Stimulated activated naive CD4-positive, alpha-beta T cell treated with Interleukin-2 at 50 U/mL for 16 hours (primary cell): Measurements from ENCODE around the gene SLC35G3.
"Not testable (repeated sequence)": the region's sequence is repeated elsewhere in the genome, so short reads cannot be mapped to it uniquely, and the experiment has no call there.

Experiments
- DNase-seq: peaks from one replicate; lab custom pipeline; 2025; lab: John Stamatoyannopoulos, UW

Gene SLC35G3

DNA sequence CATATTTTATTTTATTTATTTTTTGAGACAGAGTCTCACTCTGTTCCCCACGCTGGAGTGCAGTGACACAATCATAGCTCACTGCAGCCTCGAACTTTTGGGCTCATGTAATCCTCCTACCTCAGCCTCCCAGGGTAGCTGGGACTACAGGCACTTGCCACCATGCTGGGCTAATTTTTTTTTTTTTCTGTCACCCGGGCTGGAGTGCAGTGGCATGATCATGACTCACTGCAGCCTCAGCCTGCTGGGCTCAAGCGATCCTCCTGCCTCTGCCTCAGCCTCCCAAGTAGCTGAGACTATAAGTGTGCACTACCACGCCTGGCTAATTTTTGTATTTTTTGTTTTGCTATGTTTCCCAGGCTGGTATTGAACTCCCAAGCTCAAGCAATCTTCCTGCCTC is 29.5 kb downstream of the SLC35G3 start:
- DNase-seq = no peak

DNA sequence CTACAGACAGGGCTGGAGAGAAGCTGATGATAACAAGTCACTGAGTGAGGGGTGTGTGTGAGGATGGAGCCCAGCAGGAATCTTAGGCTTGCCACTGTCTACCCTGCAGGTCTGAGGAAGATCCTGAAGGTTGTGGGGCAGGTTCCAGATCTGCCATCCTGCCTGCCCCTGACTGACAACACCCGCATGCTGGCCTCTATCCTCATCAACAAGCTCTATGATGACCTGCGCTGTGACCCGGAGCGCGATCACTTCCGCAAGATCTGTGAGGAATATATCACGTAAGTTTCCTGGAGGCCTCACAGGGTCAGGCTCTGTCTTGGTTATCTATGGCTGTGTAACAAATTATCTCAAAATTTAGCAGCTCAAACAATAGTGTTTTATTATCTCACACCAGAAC is 30.3 kb downstream of the SLC35G3 start:
- no peak for DNase-seq

DNA sequence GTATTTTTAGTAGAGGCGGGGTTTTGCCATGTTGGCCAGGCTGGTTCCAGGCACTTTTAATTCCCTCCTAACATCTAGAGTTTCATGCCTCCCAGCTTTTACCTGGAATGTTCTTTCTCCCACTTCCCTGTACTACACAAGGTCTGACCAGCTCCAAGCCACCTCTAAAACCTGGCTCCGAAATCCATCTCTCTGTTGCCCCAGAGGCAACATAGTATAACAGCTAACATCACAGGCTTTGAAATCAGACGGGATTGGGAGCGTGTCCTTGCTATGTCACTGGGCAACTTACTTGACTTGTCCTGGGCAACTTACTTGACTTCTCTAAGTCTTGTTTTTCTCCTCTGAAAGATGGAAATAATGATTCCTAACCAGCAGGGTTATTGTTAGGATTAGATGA is 31.4 kb downstream of the SLC35G3 start:
- DNase-seq = no peak

DNA sequence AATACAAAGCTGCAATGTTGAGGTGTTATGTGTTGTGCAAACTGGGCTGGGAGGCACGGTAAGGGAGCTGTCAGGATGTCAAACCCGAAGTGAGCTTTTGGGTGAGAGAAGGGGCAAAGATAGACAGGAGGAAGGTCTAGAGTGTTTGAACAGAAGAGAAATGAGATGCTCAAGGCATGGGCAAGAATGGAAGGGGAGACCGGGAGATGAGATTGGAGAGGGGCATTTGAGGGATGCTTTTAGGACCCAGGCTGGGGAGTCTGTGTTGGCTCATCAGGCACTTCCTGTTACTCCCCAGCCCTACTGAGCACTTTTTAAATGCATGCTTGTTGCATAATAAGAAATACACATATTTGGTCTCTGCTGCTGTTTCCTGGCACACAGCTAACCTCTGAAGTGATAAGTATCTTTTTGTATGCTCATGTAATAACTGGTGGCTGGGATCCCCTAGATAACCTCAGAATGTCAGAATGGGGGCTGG is 32.9 kb downstream of the SLC35G3 start:
- no peak for DNase-seq

DNA sequence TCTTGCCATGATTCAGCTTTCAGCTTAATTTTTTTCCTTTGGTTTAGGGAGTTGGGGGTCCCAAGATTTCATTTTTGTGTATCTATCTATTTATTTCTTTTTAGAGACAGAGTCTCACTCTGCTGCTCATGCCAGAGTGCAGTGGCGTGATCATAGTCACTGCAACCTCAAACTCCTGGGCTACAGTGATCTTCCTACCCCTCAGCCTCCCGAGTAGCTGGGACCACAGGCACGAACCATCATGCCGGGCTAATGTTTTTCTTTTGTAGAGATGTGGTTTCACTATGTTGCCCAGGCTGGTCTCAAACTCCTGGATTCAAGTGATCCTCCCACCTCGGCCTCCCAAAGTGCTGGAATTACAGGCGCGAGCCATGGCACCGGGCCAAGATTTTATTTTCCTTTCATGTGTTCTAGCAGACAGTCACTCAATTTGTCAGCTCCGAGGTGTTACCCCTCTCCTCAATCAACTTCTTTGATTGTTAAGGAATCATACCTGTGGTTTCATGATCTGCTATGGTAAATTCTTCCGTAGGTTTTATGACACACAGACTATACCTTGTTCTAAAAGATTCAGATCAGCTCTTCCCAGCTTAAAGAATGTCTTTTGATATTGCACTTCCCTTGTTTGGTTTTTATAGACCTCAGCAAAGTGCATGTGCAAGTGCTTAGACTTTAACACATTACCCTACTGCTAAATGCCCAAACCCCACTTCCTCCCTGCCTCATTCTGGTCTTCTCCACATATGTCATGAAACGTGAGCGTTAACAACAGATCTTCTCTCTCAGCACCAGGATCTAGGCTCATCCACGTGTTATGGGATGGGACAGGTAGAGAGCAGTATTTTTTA is 33.6 kb downstream of the SLC35G3 start:
- DNase-seq = peak; percentile 22

DNA sequence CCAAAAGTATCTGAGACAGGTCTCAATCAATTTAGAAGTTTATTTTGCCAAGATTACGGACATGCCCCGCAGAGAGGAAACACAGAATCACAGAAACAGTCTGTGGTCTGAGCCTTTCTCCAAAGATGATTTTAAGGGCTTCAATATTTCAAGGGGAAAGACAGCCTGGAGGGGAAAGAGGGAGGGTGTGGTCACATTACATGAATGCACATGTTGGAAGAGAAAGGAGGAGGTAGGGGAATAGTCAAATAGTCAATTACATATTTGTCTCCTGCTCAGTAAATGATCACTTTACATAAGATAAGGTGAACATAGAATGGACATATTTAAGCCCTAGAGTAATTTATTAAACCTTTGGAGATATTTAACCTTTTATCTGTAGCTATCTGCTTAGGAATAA is 34.3 kb downstream of the SLC35G3 start:
- DNase-seq = no peak

DNA sequence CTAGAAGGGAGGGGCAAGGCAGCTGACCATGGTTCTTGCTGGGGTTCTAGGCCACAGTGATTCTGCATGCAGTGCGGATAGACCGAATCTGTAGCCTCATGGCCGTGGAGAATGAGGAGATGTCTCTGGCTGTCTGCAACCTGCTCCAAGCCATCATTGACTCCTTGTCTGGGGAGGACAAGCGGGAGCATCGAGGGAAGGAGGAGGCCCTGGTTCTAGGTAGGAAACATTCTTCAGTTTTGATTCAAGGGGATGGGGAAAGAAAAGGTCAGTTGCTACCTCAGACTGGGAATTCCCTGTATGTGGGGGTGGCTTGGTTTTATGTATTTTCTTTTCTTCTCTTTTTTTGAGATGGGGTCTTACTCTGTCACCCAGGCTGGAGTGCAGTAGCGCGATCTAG is 38.9 kb downstream of the SLC35G3 start:
- DNase-seq = no peak

DNA sequence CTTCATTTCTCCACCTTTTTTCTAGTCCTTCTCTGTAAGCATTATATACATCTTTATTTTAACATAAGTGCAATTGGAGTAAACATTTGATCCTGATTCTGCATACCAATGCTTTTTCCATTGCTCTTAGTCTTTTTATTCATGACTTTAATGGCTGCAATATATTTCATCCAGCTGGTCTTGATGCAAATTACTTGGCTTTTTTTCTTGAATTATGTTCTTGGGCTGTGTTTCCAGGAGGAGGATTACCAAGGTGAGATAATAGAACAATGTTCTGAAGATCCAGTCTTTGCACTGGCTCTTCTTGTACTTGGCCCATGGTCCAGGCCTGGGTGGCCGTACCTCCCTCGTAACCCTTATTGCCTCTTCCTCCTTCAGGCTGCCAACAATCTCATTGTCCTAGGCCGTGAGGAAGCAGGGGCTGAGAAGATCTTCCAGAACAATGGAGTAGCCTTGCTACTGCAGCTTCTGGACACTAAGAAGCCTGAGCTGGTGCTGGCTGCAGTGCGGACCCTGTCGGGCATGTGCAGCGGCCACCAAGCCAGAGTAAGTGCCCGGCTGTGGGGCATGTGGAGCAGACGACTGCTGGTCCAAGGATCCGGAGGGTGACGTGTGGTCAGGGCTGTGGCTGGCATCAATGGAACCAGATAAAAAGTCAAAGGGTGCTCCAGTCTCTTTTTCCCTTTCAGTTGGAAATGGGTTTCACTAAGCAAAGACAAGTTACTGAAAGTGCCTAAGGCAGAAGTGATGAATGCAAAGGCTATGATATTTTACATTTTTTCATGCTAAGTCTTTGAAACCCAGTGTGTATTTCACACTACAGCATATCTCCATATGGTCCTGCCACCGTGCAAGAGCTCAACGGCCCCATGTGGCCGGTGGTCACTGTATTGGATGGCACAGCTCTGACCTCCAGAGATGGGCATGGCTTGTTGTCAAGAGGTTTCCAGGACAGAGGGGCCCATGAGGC is 39.7 kb downstream of the SLC35G3 start:
- no peak for DNase-seq

DNA sequence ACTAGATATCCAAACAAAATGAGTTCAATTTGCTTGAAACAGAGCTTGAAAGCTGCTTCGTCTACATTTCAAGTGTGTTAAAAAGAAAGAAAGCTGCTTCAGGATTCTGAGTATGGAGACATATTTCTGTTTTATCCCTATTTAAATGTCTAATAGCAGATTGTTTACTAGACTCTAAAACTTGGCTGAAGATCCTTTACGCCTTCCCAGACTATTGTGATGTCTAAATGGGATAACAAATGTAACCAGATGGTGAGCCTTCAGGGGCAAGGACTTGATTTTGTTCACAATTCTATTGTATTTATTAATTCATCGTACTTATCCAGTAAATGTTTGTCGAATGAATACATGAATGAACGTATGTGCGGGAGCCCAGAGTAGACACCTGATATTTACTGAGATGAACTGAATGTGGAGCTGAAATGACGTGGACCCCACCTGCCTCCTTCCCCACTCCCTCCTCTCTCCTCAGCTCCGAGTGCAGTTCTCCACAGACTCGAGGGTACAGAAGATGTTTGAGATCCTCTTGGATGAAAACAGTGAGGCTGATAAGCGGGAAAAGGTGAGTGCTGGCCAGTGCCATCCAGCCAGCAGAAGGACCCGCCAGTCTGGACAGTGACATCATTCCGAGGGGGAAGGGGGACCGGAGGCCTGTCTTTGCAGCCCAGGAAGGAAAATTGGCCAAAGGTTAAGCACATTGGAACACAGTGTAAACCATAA is 41.6 kb downstream of the SLC35G3 start:
- no peak for DNase-seq

DNA sequence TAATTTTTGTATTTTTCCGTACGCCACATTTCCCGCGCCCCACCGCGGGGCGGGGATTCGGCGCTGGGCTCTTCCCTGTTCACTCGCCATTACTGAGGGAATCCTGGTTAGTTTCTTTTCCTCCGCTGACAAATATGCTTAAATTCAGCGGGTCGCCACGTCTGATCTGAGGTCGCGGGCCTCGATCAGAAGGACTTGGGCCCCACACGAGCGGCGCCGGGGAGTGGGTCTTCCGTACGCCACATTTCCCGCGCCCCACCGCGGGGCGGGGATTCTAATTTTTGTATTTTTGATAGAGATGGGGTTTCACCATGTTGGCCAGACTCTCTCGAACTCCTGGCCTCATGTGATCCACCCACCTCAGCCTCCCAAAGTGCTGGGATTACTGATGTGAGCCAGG is 43.1 kb downstream of the SLC35G3 start:
- not testable (repeated sequence) for DNase-seq

DNA sequence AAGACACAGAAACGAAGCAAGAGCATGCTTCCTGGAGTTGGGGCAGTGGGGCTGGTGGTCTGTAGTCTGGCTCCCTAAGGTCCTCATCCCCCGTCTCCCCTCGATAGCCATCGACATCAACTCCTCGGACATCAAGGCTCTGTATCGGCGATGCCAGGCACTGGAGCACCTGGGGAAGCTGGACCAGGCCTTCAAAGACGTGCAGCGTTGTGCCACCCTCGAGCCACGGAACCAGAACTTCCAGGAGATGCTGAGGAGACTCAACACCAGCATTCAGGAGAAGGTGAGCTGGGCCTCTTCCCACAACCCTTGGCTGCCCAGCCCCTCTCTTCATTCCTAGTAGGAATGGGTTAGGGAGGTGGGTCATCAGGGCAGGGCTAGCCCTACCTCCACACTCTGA is 44.3 kb downstream of the SLC35G3 start:
- DNase-seq = no peak

DNA sequence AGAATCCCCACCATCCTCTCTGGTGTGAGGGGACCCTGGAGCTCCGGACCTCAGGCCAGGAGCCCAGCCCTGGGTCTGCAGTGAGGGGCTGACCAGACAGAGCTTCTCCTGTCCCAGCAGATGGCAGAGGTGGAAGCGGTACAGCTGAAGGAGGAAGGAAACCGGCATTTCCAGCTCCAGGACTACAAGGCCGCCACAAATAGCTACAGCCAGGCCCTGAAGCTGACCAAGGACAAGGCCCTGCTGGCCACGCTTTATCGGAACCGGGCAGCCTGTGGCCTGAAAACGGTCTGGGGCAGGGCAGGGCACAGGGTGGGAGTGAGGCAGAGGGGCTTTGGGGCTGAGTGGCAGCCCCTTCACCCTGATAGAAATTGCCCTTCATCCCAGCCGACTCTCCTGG is 46.0 kb downstream of the SLC35G3 start:
- no peak for DNase-seq

DNA sequence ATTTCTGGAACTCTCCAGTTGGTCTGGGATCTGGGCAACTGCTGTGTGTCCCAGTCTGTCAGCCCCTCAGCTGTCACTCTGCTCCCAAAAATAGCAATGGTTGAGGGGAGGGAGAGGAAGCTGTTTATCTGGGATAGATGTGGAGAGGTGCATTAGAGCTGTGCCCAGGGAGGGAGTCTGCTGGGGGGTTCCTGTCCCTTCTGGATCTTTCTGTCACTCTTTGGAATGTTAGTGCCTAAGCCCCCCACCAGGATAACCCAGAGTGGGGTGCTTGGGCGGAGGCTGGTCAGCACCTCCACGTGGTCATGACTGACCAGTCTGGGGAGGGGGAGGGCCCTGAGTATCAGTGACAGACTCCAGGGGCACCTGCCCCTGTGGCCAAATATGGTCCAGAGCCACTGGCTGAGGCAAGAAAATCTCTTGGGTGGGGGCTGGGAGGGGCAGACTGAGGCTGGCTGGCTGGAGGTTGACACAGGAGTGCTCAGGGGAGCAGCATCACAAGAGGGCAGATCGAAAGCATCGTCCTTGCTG is 46.8 kb downstream of the SLC35G3 start, which contains the start of gene UNC45B:
UNC45B (plus strand) TSS at position 443 of the 531 bp plus-strand sequence. CDS start 447 bp downstream, outside the sequence.
- DNase-seq = no peak

DNA sequence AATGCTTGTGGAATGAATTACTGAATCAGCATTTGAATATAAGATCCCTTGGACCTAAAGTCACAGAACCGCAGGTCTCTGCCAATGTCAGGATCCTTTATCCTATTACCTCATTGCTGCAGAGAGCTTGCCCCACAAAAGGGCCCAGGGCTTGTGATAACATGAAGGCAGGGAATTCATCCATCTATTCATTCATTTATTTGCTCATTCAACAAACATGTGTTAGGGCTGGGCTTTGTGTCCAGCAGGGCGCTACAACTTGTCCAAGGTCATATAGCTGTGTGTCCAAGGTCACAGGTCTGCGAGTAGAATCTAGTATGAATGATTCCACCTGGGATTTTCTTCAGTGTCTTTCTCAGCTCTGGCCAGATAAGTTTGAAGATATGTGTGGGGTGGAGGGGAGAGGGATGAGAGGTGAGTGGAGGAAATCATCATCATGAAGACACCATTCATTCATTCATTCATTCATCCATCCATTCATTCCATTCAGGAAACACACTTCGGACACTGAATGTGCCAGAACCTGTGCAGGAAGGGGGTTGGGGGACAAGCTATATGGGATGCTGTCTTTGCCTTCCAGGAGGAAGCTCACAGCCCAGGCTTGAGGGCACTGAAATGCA is 47.9 kb downstream of the SLC35G3 start:
- DNase-seq = no peak

DNA sequence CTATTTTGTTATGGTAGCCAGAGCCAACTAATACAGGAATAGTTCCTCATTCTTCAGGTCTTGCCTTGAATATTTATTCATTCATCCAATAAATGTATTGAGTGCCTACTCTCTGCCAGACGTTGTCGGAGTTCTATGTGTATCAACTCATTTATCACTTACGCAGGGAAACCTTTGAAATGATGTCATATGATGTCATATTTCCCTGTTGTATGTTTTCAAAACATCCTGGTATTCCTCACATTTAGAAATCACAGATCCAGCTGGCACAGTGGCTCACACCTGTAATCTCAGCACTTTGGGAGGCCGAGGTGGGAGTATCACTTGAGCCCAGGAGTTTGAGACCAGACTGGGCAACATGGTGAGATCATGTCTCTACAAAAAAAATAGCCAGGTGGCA is 49.4 kb downstream of the SLC35G3 start:
- no peak for DNase-seq
